Measurements from ENCODE around the gene SERTAD3.
A peak's percentile ranks its signal among the peaks of the same experiment; 100 is the strongest.
"Not testable (repeated sequence)": the region's sequence is repeated elsewhere in the genome, so short reads cannot be mapped to it uniquely, and the experiment has no call there.

Gene SERTAD3

DNA sequence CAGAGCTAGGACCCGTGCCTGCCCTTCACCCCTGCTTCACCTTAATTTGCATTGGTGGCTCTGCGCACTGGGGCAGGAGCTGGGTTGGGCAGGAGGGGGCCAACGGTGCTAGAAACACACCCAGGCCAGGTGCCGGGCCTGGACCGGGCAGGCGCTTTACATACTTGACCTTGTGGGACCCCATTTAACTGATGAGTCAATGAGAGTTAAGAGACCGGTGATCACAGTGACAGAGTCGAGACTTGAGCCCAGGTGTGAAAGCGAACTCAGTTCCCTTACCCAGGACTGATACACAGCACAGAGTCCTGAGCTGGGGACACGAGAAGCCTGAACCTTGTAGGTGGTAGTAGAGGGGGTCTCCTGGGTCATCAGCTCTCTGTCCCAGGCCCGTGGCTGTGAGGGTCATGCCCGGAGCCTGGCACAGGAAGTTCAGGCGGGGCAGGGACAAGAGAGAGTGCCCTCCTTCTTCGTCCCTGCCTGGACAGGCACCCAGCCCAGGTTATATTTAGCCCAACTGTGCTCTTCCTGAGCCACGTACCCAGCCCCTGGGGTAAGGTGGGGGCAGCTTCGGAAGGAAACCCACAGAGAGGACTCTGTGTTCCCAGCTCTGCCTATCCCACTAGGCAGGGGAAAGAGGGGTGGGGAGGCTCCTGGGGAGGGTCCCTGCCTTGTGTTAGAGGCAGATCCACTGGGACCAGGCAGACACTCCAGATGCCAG lies 32.9 kb downstream of the SERTAD3 start:
- no peak for DNase-seq (ENCODE audit: low read depth in 2 of 2)

GRCh38 chr19:40410030-40410389 lies 34.1 kb downstream of the SERTAD3 start:
- DNase-seq (ENCODE audit: low read depth in 2 of 2), result no peak

GRCh38 chr19:40408598-40408925 lies 35.6 kb downstream of the SERTAD3 start:
- not testable (repeated sequence) for DNase-seq (ENCODE audit: low read depth in 2 of 2)

DNA sequence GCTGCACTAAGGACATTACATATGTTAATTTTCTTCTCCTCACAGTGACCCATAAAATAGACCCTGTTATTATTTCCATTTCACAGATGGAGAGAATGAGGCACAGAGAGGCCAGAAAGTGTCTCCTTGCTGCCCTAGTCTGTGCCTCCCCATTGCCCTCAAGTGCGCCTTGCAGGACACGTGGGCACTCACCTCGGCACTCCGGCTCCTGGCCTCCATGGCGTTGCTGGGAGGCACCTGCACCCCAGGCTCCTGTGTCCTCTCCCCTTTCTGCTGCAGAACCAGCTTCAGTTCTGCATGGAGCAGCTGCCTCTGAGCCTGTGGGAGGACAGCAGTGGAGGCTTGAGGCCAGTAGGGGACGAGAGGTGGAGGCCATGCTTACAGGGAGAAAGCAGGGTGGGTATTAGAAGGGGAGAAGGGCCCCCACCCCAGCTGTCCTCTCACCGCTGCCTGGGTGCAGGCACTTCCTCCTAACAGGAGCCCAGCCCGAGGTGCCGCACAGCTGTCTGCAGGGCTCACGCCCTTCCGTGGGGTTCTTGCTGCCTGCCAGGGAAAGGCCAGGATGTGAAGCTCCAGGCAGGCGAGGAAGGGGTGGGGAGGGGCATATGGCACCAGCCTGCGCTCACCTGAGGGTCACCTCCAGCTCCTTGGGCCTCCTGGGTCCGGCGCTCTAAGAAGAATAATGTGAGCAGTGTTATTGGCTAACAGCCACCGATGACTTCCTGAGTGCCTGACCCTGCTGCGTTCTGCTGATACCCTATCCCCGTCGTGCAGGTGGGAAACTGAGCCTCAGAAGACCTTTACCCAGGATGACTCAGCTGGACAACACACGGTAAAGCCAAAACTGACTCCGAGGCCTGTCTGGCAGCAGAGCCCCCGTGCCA lies 36.2 kb downstream of the SERTAD3 start:
- DNase-seq (ENCODE audit: low read depth in 2 of 2), result no peak

- peak; percentile 81 to 90 for DNase-seq (ENCODE audit: low read depth in 2 of 2)
Measured at GRCh38 chr19:40403262-40403984, 40.7 kb downstream of the SERTAD3 start.

DNA sequence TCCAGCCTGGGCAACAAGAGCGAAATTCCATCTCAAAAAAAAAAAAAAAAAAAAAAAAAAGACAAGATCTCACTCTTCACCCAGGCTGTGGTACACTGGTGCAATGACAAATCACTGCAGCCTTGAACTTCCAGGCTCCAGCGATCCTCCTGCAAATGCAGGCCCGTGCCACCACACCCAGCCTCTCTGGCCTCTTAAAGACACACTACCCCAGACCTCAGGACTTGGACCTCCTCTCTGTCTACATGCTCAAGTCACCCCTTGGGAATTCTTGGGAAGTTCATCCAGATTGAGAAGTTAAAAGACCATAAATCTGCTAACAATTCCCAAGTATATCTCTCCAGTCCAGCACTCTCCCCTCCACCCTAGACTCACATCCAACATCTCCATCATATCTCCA lies 43.6 kb downstream of the SERTAD3 start:
- no peak for DNase-seq (ENCODE audit: low read depth in 2 of 2)

- DNase-seq (ENCODE audit: low read depth in 2 of 2), result peak; percentile 31 to 63
Measured at GRCh38 chr19:40398417-40399131, 45.6 kb downstream of the SERTAD3 start.

GRCh38 chr19:40397568-40397906 lies 46.6 kb downstream of the SERTAD3 start:
- DNase-seq (ENCODE audit: low read depth in 2 of 2), result no peak

DNA sequence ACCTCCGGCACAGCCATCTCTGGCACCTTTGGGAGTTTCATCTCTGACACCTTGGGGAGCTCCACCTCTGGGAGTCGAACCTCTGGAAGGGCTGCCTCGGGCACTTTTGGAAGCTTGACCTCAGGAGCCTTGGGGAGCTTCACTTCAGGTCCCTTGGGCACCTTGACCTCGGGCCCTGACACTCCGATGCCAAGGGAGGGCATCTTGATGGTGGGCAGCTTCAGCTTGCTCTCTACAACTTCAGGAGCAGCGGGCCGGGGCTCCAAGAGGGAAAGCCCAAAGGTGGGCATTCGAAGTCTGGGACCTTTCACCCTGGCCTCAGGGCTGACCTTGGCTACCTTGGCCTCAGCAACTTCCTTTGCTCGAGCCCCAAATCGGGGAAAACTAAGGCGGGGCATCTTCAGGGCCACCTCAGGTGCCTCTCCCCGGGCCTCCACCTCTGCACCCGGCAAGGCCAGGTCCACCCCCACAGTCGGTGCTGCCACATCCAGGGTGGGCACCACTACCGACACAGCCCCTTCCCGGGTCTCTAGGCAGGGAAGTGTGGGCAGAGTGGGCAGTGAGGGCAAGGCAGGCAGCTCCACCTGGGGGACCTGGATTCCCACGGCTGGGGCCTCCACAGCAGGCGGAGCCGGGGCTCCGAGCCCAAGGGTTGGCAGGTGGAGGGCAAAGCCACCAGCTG lies 47.1 kb downstream of the SERTAD3 start:
- no peak for DNase-seq (ENCODE audit: low read depth in 2 of 2)

DNA sequence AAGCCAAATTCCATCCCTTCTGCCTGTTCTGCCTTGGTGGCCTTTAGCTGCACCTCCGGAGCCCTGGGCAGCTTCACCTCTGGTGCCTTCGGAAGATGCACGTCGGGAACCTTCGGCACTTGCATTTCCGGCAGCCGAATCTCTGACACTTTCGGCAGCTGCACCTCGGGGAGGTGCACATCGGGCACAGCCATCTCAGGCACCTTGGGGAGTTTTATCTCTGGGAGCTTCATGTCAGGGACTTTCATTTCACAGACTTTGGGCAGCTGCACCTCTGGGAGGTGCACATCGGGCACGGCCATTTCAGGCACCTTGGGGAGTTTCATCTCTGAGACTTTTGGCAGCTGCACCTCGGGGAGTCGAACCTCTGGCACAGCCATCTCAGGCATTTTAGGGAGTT lies 48.2 kb downstream of the SERTAD3 start:
- no peak for DNase-seq (ENCODE audit: low read depth in 2 of 2)

GRCh38 chr19:40394816-40395210 lies 49.3 kb downstream of the SERTAD3 start:
- no peak for DNase-seq (ENCODE audit: low read depth in 2 of 2)

DNA sequence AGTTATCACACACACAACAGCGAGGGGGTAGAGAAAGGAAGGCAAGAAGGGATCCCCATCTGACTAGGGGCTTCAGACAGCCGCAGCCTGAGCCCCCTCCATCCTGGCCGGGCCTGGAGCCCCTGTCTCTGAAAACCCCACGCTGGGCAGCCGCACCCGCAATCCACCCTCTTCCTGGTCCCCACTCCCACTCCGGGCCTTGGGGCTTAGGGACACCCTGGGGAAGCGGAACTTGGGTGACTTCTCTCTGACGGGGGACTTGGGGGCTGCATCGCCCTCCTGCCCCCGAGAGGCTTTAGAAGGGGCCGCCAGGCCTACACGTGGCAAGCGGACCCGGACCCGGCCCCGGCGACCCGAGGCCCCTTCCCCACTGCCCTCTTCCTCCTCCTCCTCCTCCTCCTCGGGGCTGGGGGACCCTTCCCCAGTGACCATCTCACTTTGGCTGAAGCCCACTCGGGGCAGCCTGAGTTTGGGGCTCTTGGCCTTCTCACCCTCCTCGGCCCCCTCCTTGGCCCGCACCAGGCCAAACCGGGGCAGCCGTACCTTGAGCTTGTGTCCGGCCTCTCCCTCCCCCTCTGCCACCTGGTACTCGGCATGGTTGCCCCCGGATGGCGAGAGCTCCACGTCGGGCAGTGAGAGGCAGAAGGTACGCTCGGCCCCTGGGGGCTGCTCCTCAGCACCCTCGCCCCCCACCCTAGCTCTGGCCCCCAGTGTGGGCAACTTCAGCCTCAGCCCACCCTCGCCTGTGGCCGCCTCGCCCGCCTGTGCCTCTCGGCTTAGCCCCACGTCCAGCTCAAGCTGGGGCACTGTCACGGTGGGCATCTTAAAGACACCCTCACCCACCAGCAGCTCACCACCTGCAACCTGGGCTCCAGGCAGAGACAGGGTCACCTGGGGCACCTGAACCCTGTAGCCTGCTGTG lies 50.0 kb downstream of the SERTAD3 start:
- DNase-seq (ENCODE audit: low read depth in 2 of 2), result no peak

DNA sequence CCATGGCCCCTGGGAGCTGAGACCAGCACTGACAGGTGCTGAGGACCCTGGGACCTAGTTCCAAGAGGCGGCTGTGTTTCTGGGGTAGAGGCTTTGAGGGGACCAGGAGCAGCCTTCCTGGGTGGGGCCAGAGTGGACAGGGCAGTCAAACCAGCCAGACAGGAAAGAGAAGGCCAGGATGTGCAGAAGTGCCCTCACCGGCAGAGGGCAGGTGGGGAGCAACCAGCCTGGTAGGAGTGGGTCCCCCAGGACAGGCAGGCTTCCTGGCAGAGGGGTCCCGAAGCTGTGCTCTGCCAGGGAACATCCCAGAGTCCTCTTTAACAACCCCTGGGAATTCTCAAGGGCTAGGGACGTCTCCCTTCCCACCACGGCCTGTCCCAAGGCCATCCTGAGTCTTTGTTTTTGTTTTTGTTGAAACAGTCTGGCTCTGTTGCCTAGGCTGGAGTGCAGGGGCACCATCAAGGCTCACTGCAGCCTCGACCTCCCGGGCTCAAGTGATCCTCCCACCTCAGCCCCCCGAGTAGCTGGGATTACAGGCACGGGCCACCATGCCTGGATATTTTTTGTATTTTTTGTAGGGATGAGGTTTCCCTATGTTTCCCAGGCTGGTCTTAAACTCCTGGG lies 51.1 kb downstream of the SERTAD3 start:
- DNase-seq (ENCODE audit: low read depth in 2 of 2), result no peak

- no peak for DNase-seq (ENCODE audit: low read depth in 2 of 2)
Measured at GRCh38 chr19:40392123-40392522, 52.0 kb downstream of the SERTAD3 start.

Data from stimulated activated CD8-positive, alpha-beta memory T cell treated with anti-CD3 and anti-CD28 coated beads, Interleukin-2, amount 100 ng/mL, for 48 hours (primary cell).